Memory B cell (primary cell): ENCODE data around the gene ADGRE1.

Experiments
- ATAC-seq: fragments of 150-1000 bp; cut with Tn5 transposase; 2 replicates; pipeline ENCODE4 v1.10.0; 2021; ENCODE audit warnings: low read depth, mild to moderate bottlenecking, moderate library complexity
- DNase-seq, 2 donors: peaks; one replicate each; pipeline ENCODE4 v3.0.0; 2022; ENCODE audit warnings: low spot score in 2 of 2
- H3K27ac Mint-ChIP-seq: one replicate; pipeline ENCODE4 v1.8.0; 2022; ENCODE audit warnings: mild to moderate bottlenecking, moderate library complexity, mixed read lengths
- H3K27me3 Mint-ChIP-seq: one replicate; pipeline ENCODE4 v1.8.0; 2022; ENCODE audit warnings: mixed read lengths
- H3K36me3 Mint-ChIP-seq: one replicate; pipeline ENCODE4 v1.8.0; 2022; ENCODE audit warnings: mild to moderate bottlenecking, mixed read lengths
- H3K4me1 Mint-ChIP-seq: one replicate; pipeline ENCODE4 v1.8.0; 2022; ENCODE audit warnings: mixed read lengths
- H3K4me3 Mint-ChIP-seq: one replicate; pipeline ENCODE4 v1.8.0; 2022; ENCODE audit warnings: mild to moderate bottlenecking, moderate library complexity, mixed read lengths
- H3K9me3 Mint-ChIP-seq: one replicate; pipeline ENCODE4 v1.8.0; 2022; ENCODE audit warnings: mixed read lengths

The ADGRE1 gene

DNA sequence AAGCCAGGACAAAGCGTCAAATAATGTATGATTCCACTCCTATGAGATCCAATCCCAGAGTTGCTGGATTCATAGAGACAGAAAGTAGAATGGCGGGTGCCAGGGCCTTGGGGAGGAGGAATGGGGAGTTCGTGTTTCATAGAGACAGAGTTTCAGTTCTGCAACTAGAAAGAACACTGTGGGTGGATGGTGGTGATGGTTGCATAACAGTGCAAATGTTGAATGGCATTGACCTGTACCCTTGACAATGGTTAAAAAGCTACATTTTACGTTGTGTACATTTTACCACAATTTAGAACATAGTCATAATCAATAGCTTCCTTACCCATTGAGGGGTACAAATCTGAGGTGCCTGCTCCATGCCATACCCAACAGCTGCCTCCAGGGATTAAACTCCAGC, 100.5 kb downstream of the ADGRE1 start:
- Mint-ChIP-seq H3K9me3 (peaks cover 16% of the 10 kb centered on the region), H3K4me1 (peaks cover 3% of the 10 kb centered on the region), H3K27me3 (peaks cover 2% of the 10 kb centered on the region), H3K4me3 (no peak overlapping the region), H3K27ac (no peak overlapping the region), H3K36me3 (peaks cover 9% of the 10 kb centered on the region)
- ATAC-seq (no peak), DNase-seq (no peak)

DNA sequence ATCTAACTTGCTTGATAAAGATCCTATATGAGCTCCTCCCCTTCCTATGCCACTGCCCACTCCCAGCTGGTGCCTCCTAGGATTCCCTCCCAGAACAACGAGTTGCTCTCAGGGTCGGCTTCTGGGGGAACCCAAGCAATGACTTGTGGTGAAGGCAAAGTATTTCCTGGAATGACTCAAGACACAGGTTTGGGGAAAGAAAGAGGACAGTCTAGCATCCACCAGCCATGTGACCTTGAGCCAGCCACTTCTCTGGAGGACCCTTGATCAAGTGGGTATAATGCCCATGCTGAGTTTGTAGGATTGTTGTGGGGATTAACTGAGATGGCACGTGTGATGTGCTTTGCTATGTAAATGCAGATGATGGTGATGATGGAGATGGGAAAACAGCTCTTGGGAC, 100.9 kb downstream of the ADGRE1 start:
- DNase-seq (no peak), ATAC-seq (no peak)
- no peak overlapping the region for H3K27ac Mint-ChIP-seq
- peaks cover 9% of the 10 kb centered on the region for H3K36me3 Mint-ChIP-seq
- H3K9me3 Mint-ChIP-seq, result peaks cover 14% of the 10 kb centered on the region
- H3K4me1 Mint-ChIP-seq, result peaks cover 3% of the 10 kb centered on the region
- H3K27me3 Mint-ChIP-seq, result peaks cover 2% of the 10 kb centered on the region
- no peak overlapping the region for H3K4me3 Mint-ChIP-seq
